ENCODE results near the gene TLX3. TPM values are rescaled to one million over a fixed set of nuclear protein-coding genes. Genes with fewer than 3 reads are reported as not detected.

Gene TLX3
- total RNA-seq, result 0.51 and 0.52 TPM in 2 replicates
- long read RNA-seq, result 0 reads

DNA sequence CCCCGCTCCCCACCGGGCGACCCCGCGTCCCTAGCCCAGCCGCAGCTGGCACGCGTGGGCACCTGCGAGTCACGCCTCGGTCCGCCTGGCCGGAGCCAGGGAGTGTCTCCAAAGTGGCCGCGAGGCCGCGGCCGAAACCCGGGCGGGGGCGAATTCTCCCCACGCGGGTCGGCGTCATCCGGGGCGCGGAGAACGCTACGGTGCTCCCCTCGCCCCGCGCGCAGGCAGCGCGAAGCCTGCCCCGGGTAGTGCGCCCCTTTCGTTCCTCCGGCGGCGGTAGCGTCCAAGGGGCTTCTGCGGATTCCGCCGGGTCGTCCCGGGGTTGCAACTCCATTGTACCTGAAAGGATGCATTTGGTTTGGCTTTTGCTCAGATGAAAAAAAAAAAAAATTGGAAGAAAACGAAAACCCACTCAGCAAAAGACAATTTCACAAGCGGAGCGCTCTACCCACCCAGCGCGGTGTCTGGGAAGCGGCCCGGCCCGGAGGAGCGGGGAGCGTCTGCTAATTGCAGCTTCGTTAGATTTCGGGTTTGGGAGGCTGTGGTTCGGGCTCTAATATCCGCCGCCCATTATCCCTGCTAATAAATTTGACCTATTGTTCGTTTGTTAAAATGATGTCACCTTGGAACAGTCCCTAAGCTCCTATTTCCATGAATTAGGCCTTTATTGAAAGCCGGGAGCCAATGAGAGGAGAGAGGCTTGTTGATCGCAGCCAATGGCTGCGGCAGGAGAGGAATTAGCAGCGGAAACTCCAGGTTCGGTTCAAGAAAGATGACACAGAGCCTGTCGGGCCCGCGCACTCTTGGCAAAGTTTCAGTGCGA is at the start of gene TLX3:
TSS of gene TLX3 (plus strand) at position 796 of the 823 bp plus-strand sequence. CDS start 118 bp downstream, outside the sequence.
- no peak for TF ChIP-seq CTCF (conservative IDR thresholded peaks at IDR 0.05)
- Mint-ChIP-seq H3K27me3 (ENCODE audit: low read depth) (peaks cover 92% of the 10 kb centered on the region), H3K4me1 (peaks cover 13% of the 10 kb centered on the region), H3K9me3 (no peaks in the 10 kb centered on the region), H3K4me3 (peak within 1 kb of the TSS; percentile 79), H3K27ac (ENCODE audit: unreplicated experiment) (no peak within 1 kb of the TSS), H3K36me3 (ENCODE audit: low read depth) (peaks cover 4% of the 10 kb centered on the region)
- DNase-seq (ENCODE audit: low read depth, low spot score), result no peak

DNA sequence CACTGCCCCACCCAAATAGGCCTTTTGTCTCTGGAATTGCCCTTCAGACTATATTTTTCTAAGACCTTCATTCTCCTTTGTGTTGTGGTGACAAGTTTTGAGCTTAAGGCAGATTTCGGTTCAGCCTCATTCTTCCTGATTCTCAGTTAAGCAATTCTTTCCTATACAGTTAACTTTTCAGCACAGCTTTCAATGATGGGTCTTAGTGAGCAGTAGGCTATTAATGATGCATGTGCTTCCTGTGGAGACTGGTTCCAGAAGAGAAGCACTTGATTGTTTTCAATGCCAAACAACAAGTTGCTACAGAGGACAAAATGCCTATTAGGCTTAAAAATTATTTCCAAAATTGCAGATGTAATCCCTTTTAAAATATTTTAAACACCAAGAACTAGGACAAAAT is 47.7 kb upstream of the TLX3 start:
- Mint-ChIP-seq H3K4me1 (no peaks in the 10 kb centered on the region), H3K36me3 (ENCODE audit: low read depth) (no peaks in the 10 kb centered on the region), H3K27me3 (ENCODE audit: low read depth) (no peaks in the 10 kb centered on the region), H3K27ac (ENCODE audit: unreplicated experiment) (no peak overlapping the region), H3K9me3 (no peaks in the 10 kb centered on the region), H3K4me3 (no peak overlapping the region)
- no peak for DNase-seq (ENCODE audit: low read depth, low spot score)
- TF ChIP-seq CTCF (conservative IDR thresholded peaks at IDR 0.05), result no peak

GRCh38 chr5:171261904-171262303 is 47.1 kb upstream of the TLX3 start:
- no peaks in the 10 kb centered on the region for H3K36me3 Mint-ChIP-seq (ENCODE audit: low read depth)
- no peaks in the 10 kb centered on the region for H3K27me3 Mint-ChIP-seq (ENCODE audit: low read depth)
- no peak for TF ChIP-seq CTCF (conservative IDR thresholded peaks at IDR 0.05)
- H3K4me3 Mint-ChIP-seq, result no peak overlapping the region
- H3K4me1 Mint-ChIP-seq, result no peaks in the 10 kb centered on the region
- no peaks in the 10 kb centered on the region for H3K9me3 Mint-ChIP-seq
- DNase-seq (ENCODE audit: low read depth, low spot score), result no peak
- no peak overlapping the region for H3K27ac Mint-ChIP-seq (ENCODE audit: unreplicated experiment)

GRCh38 chr5:171263181-171263580 is 45.9 kb upstream of the TLX3 start:
- H3K36me3 Mint-ChIP-seq (ENCODE audit: low read depth), result no peaks in the 10 kb centered on the region
- no peak for DNase-seq (ENCODE audit: low read depth, low spot score)
- TF ChIP-seq CTCF (conservative IDR thresholded peaks at IDR 0.05), result no peak
- H3K27me3 Mint-ChIP-seq (ENCODE audit: low read depth), result no peaks in the 10 kb centered on the region
- no peak overlapping the region for H3K4me3 Mint-ChIP-seq
- no peaks in the 10 kb centered on the region for H3K9me3 Mint-ChIP-seq
- no peak overlapping the region for H3K27ac Mint-ChIP-seq (ENCODE audit: unreplicated experiment)
- no peaks in the 10 kb centered on the region for H3K4me1 Mint-ChIP-seq

DNA sequence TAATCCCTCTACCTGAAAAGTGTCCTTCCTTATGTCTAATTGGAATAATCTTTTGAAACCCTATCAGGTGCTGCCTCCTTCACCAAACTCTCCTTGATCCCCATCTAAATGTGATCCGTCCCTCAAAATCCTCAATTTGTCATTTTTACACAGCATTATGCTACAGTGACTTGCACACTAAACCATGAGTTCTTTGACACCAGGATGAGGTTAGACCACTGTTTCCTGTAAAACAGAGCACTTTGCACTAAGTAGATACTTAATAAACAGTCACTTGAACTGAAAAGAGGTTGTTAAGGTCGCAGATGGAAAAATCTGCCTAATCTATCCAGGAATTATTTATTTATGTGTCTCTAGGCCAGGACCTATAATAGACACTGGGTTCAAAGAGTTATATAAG is 44.2 kb upstream of the TLX3 start:
- H3K27ac Mint-ChIP-seq (ENCODE audit: unreplicated experiment), result no peak overlapping the region
- DNase-seq (ENCODE audit: low read depth, low spot score), result no peak
- no peaks in the 10 kb centered on the region for H3K27me3 Mint-ChIP-seq (ENCODE audit: low read depth)
- no peak for TF ChIP-seq CTCF (conservative IDR thresholded peaks at IDR 0.05)
- H3K4me1 Mint-ChIP-seq, result peaks cover 5% of the 10 kb centered on the region
- H3K9me3 Mint-ChIP-seq, result no peaks in the 10 kb centered on the region
- no peak overlapping the region for H3K4me3 Mint-ChIP-seq
- H3K36me3 Mint-ChIP-seq (ENCODE audit: low read depth), result no peaks in the 10 kb centered on the region
